ENCODE measurements around the gene VGF. TPM values are rescaled to one million over a fixed set of nuclear protein-coding genes. Genes with fewer than 3 reads are reported as not detected.
"Not testable (repeated sequence)": the region's sequence is repeated elsewhere in the genome, so short reads cannot be mapped to it uniquely, and the experiment has no call there.

The VGF gene
- total RNA-seq, 1 experiment from 2014 or later = 10.3 TPM

DNA sequence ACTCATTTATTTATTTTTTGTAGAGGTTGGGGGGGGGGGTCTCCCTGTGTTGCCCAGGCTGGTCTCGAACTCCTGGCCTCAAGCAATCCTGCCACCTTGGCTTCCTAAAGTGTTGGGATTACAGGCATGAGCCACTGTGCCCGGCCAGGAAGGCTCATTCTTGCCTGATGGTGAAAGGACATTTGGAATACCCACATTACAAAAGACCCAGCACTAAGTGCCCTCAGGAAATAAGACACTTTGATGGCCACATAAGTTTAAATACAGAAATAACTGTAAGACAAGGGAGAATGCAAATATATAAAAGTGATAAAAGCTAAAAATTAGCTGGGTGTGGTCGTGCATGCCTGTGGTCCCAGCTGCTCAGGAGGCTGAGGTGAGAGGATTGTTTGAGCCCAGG is 46.5 kb downstream of the VGF start:
- no peak for DNase-seq (ENCODE audit: low read depth)

DNA sequence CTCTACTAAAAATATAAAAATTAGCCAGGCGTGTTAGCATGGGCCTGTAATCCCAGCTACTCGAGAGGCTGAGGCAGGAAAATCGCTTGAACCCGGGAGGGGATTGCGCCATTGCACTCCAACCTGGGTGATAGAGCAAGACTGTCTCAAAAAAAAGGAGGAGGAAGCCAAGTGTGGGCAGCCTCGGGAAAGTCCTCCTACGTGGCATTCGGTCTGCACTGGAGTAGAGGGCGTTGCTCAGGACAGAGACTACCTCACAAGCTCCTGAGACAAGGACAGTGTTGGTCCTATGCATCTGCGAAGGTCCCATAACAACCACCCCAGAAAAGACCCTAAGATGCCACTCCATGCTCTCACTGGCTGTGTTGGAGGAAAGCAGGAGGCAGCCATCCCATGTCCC is 48.5 kb downstream of the VGF start:
- DNase-seq (ENCODE audit: low read depth) = peak; percentile 88

DNA sequence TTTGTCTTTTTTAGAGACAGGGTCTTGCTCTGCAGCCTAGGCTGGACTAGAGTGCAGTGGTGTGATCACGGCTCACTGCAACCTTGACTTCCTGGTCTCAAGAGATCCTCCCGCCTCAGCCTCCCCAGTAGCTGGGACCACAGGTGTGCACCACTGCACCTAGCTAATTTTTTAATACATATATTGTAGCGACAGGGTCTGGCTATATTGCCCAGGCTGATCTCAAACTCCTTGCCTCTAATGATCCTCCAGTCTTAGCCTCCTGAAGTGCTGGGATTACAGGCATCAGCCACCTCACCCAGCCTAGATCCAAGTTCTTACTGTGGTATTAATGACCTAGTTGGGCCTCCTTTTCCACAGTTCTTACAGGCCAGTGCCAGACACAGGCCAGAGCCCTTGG is 50.2 kb downstream of the VGF start:
- no peak for DNase-seq (ENCODE audit: low read depth)

DNA sequence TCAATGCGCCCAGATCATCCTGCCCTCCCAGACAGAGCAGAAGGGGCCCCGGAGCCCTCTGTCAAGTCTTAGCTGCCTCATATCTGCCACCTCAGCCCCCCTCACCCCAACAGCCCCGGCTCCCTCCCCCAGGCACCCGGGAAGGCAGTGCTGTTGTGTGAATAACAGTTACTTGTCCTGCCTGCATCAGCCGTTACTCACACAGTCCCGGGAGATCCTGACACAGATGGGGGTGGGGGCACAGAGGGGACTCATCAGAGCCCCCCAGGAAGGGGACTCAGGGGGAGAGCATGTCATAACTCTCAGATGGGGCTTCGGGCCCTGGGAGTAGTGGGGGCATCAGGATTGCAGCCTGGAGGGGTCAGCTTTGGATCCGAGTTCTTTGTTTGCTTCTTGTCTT is 50.9 kb downstream of the VGF start:
- DNase-seq (ENCODE audit: low read depth) = peak; percentile 80

DNA sequence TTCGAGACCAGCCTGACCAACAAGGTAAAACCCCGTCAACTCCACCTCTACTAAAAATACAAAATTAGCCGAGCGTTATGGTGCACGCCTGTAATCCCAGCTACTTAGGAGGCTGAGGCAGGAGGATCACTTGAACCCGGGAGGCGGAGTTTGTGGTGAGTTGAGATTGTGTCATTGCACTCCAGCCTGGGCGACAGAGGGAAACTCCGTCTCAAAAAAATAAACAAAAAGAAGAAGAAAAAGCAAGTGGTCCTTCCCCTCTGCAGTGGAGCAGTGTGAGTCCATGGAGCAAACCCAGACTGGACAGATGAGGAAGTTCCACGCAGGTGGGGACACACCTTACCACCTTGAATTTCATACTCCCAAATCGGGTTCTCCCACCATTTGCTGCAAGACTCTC is 51.5 kb downstream of the VGF start:
- DNase-seq (ENCODE audit: low read depth) = no peak

DNA sequence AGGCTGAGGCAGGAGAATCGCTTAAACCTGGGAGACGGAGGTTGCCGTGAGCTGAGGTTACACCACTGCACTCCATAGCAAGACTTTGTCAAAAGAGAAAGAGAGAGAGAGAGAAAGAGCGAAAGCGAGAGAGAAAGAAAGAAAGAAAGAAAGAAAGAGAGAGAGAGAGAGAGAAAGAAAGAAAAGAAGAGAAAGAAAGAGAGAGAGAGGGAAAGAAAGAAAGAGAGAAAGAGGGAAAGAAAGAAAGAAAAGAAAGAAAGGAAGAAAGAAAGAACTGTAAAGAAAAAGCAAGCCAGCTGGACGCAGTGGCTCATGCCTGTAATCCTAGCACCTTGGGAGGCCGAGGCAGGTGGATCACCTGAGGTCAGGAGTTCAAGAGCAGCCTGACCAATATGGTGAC is 52.2 kb downstream of the VGF start:
- not testable (repeated sequence) for DNase-seq (ENCODE audit: low read depth)

Other genes starting within 250 kb of the VGF start
- gene MUC3A, start 216.0 kb downstream of the VGF start, total RNA-seq (2014; rRNA removed; shearing (Covaris generic)) = not detected in 2 replicates
- gene MUC12, start 196.0 kb downstream of the VGF start, total RNA-seq (2014; rRNA removed; shearing (Covaris generic)) = 1.4 and 8.7 TPM in 2 replicates
- not detected in 2 replicates for gene MUC17, start 145.5 kb downstream of the VGF start, total RNA-seq (2014; rRNA removed; shearing (Covaris generic))
- gene TRIM56, start 80.1 kb downstream of the VGF start, total RNA-seq (2014; rRNA removed; shearing (Covaris generic)) = 9.8 and 12.6 TPM in 2 replicates
- 674 and 845 TPM in 2 replicates for gene SERPINE1, start 38.5 kb downstream of the VGF start, total RNA-seq (2014; rRNA removed; shearing (Covaris generic))
- gene AP1S1, start 11.1 kb downstream of the VGF start, total RNA-seq (2014; rRNA removed; shearing (Covaris generic)) = 320 and 364 TPM in 2 replicates
- gene NAT16, start 14.7 kb upstream of the VGF start, total RNA-seq (2014; rRNA removed; shearing (Covaris generic)) = not detected in 2 replicates
- gene MOGAT3, start 35.5 kb upstream of the VGF start, total RNA-seq (2014; rRNA removed; shearing (Covaris generic)) = not detected in 2 replicates
- gene PLOD3, start 52.0 kb upstream of the VGF start, total RNA-seq (2014; rRNA removed; shearing (Covaris generic)) = 107 and 139 TPM in 2 replicates
- gene ZNHIT1, start 52.6 kb upstream of the VGF start, total RNA-seq (2014; rRNA removed; shearing (Covaris generic)) = 271 and 277 TPM in 2 replicates
- 4.9 and 5.8 TPM in 2 replicates for gene CLDN15, start 72.2 kb upstream of the VGF start, total RNA-seq (2014; rRNA removed; shearing (Covaris generic))
- 294 and 310 TPM in 2 replicates for gene FIS1, start 79.5 kb upstream of the VGF start, total RNA-seq (2014; rRNA removed; shearing (Covaris generic))
- gene IFT22, start 156.2 kb upstream of the VGF start, total RNA-seq (2014; rRNA removed; shearing (Covaris generic)) = 98.7 and 112 TPM in 2 replicates
- gene COL26A1, start 197.3 kb upstream of the VGF start, total RNA-seq (2014; rRNA removed; shearing (Covaris generic)) = 0.11 TPM in 1 of 2 replicates, not detected in the other

All from Daoy (cell line).